ENCODE data around the gene CYB5B.
A peak's percentile ranks its signal among the peaks of the same experiment; 100 is the strongest.

Gene CYB5B

DNA sequence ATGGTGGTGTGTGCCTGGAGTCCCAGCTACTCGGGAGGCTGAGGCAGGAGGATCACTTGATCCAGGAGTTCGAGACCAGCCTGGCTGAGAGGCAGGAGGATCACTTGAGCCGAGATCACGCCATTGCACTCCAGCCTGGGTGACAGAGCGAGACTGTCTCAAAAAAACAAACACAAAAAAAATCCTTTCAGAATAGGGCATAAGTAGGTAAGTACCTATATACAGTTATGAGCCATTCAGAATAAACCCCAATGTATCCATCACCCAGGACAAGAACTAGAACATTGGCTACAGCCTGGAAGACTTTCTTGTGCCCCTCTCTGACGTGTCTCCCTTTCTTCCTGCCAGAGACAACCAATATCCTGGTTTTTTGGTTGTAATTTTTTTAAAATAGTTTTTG lies 54.3 kb downstream of the CYB5B start:
- no peak for FAIRE-seq
- no peak for DNase-seq (ENCODE audit: insufficient read length, low spot score)
- TF ChIP-seq, protein P1, sequence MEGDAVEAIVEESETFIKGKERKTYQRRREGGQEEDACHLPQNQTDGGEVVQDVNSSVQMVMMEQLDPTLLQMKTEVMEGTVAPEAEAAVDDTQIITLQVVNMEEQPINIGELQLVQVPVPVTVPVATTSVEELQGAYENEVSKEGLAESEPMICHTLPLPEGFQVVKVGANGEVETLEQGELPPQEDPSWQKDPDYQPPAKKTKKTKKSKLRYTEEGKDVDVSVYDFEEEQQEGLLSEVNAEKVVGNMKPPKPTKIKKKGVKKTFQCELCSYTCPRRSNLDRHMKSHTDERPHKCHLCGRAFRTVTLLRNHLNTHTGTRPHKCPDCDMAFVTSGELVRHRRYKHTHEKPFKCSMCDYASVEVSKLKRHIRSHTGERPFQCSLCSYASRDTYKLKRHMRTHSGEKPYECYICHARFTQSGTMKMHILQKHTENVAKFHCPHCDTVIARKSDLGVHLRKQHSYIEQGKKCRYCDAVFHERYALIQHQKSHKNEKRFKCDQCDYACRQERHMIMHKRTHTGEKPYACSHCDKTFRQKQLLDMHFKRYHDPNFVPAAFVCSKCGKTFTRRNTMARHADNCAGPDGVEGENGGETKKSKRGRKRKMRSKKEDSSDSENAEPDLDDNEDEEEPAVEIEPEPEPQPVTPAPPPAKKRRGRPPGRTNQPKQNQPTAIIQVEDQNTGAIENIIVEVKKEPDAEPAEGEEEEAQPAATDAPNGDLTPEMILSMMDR (IDR thresholded peaks at IDR 0.05; ENCODE audit: insufficient read depth, missing control alignments), result no peak

DNA sequence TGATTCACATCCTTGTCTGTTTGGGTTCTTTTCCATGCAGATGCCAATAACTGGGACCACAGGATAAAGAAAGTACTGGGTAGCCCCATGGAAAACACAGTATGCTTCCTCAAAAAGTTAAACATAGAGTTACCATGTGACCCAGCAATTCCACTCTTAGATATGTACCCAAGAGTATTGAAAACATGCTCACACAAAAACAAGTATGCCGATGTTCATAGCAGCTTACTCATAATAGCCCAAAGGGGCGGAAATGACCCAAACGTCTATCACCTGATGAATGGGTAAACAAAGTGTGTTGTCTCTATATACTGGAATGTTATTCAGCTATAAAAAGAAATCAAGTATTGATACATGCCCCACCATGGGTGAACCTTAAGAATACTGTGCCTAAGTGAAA lies 55.4 kb downstream of the CYB5B start:
- DNase-seq (ENCODE audit: insufficient read length, low spot score) (no peak), FAIRE-seq (no peak)
- TF ChIP-seq, protein P1 (IDR thresholded peaks at IDR 0.05; ENCODE audit: insufficient read depth, missing control alignments), result no peak

DNA sequence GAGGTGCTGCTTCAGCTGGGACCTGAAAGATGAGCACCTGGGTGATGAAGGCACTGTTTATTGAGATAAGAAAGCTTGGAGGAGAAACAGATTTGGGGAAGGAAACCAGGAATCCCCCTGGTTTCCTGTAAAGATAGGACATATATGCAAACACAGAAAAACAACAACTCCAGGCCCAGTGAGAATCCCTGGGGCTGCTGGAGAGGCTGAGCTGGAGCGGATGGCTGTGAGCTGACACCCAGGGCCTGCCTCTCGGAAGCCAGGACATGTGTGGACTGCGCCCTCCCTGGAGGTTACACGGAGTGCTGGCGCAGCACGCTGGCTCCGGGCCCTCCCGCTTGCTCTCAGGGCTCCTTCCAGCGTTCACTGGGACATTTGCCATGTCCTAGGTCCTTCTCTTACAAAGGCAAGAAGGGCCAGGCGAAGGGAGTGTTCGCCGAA lies 57.5 kb downstream of the CYB5B start:
- DNase-seq (ENCODE audit: insufficient read length, low spot score), result no peak
- FAIRE-seq, result no peak
- TF ChIP-seq, protein P1 (IDR thresholded peaks at IDR 0.05; ENCODE audit: insufficient read depth, missing control alignments), result peak; percentile 26

DNA sequence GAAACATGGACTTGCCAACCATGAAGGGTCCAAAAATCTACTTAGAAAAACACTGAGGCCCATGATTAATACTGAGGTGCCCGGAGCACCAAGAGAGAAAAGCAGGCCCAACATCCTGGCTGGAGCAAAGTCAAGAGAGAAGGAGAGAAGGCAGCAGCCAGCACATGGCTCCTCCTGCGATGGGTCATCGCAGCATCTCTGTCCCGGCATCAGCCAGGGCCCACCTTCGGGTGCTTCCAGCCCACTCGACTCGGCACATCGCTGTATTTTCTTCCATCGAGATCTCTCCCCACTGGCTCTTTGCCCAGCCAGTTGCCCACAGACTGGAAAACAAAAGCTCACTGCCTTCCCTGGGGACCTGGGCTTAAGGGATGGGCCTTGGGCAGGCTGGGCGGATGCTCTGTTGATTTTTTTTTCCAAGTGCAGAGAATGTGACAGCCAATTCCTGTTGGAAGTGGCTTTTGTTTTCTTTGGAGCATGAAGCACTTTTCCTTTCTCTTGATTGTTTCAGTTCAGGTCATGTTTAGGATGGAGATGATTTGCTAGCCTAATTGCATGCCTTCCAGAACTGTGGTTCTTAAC lies 58.1 kb downstream of the CYB5B start:
- TF ChIP-seq, protein P1 (IDR thresholded peaks at IDR 0.05; ENCODE audit: insufficient read depth, missing control alignments), result no peak
- FAIRE-seq (no peak), DNase-seq (ENCODE audit: insufficient read length, low spot score) (no peak)

DNA sequence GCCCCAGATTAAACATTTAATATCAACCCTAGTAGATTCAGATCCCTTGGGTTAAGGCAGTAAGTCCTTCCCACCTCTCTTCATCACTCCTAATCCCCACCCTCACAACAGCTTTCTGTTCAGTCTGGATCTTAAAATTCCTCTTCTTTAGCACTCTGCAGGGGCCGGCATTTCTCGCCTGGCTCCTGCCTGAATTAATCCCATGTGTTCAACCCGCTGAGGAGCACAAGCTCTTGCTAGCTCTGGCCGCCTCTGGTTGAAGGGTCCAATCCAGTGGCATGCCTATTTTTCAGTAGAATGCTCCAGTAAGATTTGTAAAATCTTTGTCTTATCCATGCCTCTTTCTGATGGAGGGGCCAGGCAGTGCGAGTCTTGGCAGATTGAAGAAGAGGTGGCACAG lies 59.2 kb downstream of the CYB5B start:
- no peak for FAIRE-seq

DNA sequence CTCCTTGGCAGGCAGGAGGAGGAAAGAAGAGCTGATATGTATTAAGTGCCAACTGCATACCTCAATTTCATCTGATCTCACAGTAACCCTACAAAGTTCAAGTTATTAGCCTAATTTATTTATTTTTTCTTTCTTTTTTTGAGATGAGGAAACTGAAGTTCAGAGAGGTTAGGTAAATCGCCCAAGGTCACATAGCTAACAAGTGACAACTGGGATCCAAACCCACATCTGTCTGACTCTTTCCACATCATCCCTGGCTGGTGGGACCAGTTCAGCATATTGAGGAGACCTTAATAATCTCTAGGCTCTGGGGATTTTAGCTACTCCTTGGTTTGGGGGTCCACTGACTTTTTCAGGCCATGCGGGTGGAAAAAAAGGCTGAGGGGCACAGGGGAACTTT lies 60.9 kb downstream of the CYB5B start:
- TF ChIP-seq, protein P1 (IDR thresholded peaks at IDR 0.05; ENCODE audit: insufficient read depth, missing control alignments), result no peak
- DNase-seq (ENCODE audit: insufficient read length, low spot score) (no peak), FAIRE-seq (no peak)

More for the DNA sequence above, 59.2 kb downstream of the CYB5B start:
- DNase-seq (ENCODE audit: insufficient read length, low spot score), result no peak
- TF ChIP-seq, protein P1 (IDR thresholded peaks at IDR 0.05; ENCODE audit: insufficient read depth, missing control alignments), result peak; percentile 2

DNA sequence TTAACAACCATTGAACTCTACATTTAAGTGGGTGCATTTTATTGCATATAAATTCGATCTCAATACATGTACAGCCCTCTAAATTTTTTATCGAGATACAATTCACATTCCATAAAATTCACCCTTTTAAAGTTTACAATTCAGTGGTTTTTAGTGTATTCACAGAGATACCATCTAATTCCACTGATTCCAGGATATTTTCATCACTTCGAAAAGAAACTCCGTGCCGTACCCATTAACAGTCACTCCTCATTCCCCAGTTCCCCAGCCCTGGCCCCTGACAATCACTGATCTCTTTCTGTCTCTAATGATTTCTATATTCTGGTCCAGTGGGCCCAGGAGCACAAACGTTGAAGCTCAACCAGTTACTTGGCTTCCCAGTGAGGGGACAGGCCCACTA lies 61.4 kb downstream of the CYB5B start:
- no peak for FAIRE-seq

More for the DNA sequence above, 61.4 kb downstream of the CYB5B start:
- no peak for DNase-seq (ENCODE audit: insufficient read length, low spot score)
- TF ChIP-seq, protein P1 (IDR thresholded peaks at IDR 0.05; ENCODE audit: insufficient read depth, missing control alignments), result no peak
